22Rv1 (cell line): Measurements from ENCODE around the gene CDH12.
"Not testable (repeated sequence)": the region's sequence is repeated elsewhere in the genome, so short reads cannot be mapped to it uniquely, and the experiment has no call there.

Experiments
- H3K27ac ChIP-seq: fragments of 450-650 bp; 2 replicates; pipeline ENCODE4 v1.5.1; 2017
- CTCF ChIP-seq: fragments of 450-650 bp; IDR thresholded peaks from 2 replicates; pipeline ENCODE4 v1.5.1; 2017; ENCODE audit warnings: mild to moderate bottlenecking
- ZFX ChIP-seq: fragments of 450-650 bp; IDR thresholded peaks from 2 replicates; pipeline ENCODE4 v1.6.1; 2017; ENCODE audit warnings: antibody characterized with exemption, borderline replicate concordance

Gene CDH12

GRCh38 chr5:22053195-22053594 is 799.9 kb downstream of the CDH12 start:
- H3K27ac ChIP-seq, result no peak overlapping the region
- no peak for TF ChIP-seq ZFX

- no peak overlapping the region for H3K27ac ChIP-seq
- TF ChIP-seq CTCF (no peak), ZFX (no peak)
Observed at GRCh38 chr5:22051881-22052280, 801.3 kb downstream of the CDH12 start.

GRCh38 chr5:22050931-22051330 is 802.2 kb downstream of the CDH12 start:
- TF ChIP-seq CTCF, result no peak
- no peak for TF ChIP-seq ZFX
- no peak overlapping the region for H3K27ac ChIP-seq

GRCh38 chr5:22044229-22044628 is 808.9 kb downstream of the CDH12 start:
- TF ChIP-seq CTCF (no peak), ZFX (no peak)
- H3K27ac ChIP-seq, result no peak overlapping the region

GRCh38 chr5:22036061-22036460 is 817.1 kb downstream of the CDH12 start:
- TF ChIP-seq CTCF (no peak), ZFX (no peak)
- H3K27ac ChIP-seq, result no peak overlapping the region

- TF ChIP-seq ZFX (no peak), CTCF (no peak)
- H3K27ac ChIP-seq, result no peak overlapping the region
Observed at GRCh38 chr5:22033066-22033465, 820.1 kb downstream of the CDH12 start.

GRCh38 chr5:22023784-22024183 is 829.4 kb downstream of the CDH12 start:
- TF ChIP-seq ZFX (no peak), CTCF (no peak)

GRCh38 chr5:22012893-22013292 is 840.3 kb downstream of the CDH12 start:
- not testable (repeated sequence) for H3K27ac ChIP-seq

More at GRCh38 chr5:22023784-22024183, 829.4 kb downstream of the CDH12 start:
- no peak overlapping the region for H3K27ac ChIP-seq

- H3K27ac ChIP-seq, result not testable (repeated sequence)
Observed at GRCh38 chr5:22010808-22011207, 842.3 kb downstream of the CDH12 start.

GRCh38 chr5:22001097-22001496 is 852.0 kb downstream of the CDH12 start:
- H3K27ac ChIP-seq, result not testable (repeated sequence)

- not testable (repeated sequence) for H3K27ac ChIP-seq
Observed at GRCh38 chr5:21985799-21986198, 867.3 kb downstream of the CDH12 start.

GRCh38 chr5:21951571-21951970 is 901.6 kb downstream of the CDH12 start:
- not testable (repeated sequence) for H3K27ac ChIP-seq
